ENCODE results near the gene ZNF483. TPM values are rescaled to one million over a fixed set of nuclear protein-coding genes. Genes with fewer than 3 reads are reported as not detected.
"Not testable (repeated sequence)": the region's sequence is repeated elsewhere in the genome, so short reads cannot be mapped to it uniquely, and the experiment has no call there.

ZNF483 gene
- total and polyA plus RNA-seq, 12 donors = 1.2 to 25.1 (median 16.6) TPM

DNA sequence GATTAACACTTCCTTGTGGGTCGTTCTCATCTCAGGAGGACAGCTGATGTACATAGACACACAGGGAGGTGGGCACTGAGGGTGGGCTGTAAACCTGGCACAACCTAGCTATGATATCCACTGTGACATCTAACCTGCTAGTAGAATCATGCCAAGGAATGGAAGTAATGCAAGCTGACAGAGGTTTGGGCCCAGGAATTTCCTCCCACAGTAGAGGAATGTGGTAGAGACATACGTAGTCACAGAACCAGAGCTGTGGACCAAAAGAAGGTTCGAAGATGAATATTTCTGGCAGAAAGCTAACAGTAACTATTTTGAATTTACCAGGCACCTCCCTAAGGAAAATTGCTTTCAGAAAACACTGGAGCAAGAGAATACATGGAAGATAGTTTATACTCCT lies 90.9 kb downstream of the ZNF483 start:
- no peaks in the 10 kb centered on the region for H3K36me3 ChIP-seq (replicated peaks in 1 of 2)
- 74 to 80% (median 77%) methylated on average over 3 of the region's 3 CpGs for WGBS, 4 donors
- no peak for TF ChIP-seq POLR2A (IDR thresholded peaks at IDR 0.05)
- TF ChIP-seq, protein P1, sequence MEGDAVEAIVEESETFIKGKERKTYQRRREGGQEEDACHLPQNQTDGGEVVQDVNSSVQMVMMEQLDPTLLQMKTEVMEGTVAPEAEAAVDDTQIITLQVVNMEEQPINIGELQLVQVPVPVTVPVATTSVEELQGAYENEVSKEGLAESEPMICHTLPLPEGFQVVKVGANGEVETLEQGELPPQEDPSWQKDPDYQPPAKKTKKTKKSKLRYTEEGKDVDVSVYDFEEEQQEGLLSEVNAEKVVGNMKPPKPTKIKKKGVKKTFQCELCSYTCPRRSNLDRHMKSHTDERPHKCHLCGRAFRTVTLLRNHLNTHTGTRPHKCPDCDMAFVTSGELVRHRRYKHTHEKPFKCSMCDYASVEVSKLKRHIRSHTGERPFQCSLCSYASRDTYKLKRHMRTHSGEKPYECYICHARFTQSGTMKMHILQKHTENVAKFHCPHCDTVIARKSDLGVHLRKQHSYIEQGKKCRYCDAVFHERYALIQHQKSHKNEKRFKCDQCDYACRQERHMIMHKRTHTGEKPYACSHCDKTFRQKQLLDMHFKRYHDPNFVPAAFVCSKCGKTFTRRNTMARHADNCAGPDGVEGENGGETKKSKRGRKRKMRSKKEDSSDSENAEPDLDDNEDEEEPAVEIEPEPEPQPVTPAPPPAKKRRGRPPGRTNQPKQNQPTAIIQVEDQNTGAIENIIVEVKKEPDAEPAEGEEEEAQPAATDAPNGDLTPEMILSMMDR (IDR thresholded peaks at IDR 0.05) = no peak

DNA sequence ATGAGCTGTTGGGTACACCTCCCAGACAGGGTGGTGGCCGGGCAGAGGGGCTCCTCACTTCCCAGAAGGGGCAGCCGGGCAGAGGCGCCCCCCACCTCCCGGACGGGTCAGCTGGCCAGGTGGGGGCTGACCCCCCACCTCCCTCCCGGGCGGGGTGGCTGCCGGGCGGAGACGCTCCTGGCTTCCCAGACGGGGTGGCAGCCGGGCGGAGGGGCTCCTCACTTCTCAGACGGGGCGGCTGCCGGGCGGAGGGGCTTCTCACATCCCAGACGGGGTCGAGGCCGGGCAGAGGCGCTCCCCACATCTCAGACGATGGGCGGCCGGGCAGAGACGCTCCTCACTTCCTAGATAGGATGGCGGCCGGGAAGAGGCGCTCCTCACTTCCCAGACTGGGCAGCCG lies 92.4 kb downstream of the ZNF483 start:
- H3K4me1 ChIP-seq (replicated peaks in 1 of 2); DNase-seq; H3K27me3 ChIP-seq; H3K4me3 ChIP-seq; H3K36me3 ChIP-seq (replicated peaks in 1 of 2); intact Hi-C loops (cut with DNase I); H3K27ac ChIP-seq; H3K9me3 ChIP-seq (replicated peaks in 1 of 3): not testable (repeated sequence)
- 72 to 94% (median 94%) methylated on average over 5 to 29 of the region's 29 CpGs; no CpG with 5 or more reads in 1 of the 4 donors for WGBS, 4 donors

More for the DNA sequence above, 90.9 kb downstream of the ZNF483 start:
- Histone ChIP-seq H3K9me3 (replicated peaks in 1 of 3) (no peaks in the 10 kb centered on the region), H3K4me3 (no peak overlapping the region), H3K4me1 (replicated peaks in 1 of 2) (no peaks in the 10 kb centered on the region), H3K27ac (no peak overlapping the region), H3K27me3 (no peaks in the 10 kb centered on the region)
- intact Hi-C loops (cut with DNase I) = no loop called here
- DNase-seq = no peak

DNA sequence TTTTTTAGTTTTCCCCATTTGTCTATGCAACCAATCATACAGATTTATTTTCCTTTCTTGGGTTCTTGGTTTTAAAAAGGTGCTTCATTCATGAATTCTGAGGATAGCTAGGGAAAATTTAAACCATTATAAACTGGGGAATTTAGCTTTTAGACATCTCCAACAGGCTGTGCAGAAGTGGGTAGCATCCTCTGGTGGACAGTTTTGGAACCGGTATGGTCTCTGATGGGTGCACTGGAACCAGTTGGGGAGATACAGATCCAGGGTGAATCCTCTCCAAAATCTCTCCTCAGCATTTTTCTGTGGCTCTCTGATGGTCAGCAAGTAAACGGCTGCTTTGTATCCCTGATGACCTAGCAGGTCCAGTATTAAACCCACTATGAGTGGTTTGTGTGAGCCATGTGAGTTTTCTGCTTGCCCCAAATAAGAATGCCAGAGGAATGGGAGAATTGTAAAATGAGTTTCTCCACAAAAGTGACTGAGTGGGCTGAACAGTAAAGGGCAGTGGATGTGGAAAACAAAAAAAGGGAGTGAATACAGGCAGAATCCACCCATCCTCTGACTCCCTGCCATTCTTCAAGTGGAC lies 97.0 kb downstream of the ZNF483 start:
- Histone ChIP-seq H3K27ac (peak overlapping the region in 3 of 5 donors; percentile 33 to 88 (median 73)), H3K4me1 (replicated peaks in 1 of 2) (peaks cover 8 to 14% of the 10 kb centered on the region in 2 donors), H3K27me3 (no peaks in the 10 kb centered on the region), H3K4me3 (no peak overlapping the region), H3K9me3 (replicated peaks in 1 of 3) (no peaks in the 10 kb centered on the region), H3K36me3 (replicated peaks in 1 of 2) (no peaks in the 10 kb centered on the region)
- 14 to 27% (median 20%) methylated on average over 2 of the region's 2 CpGs for WGBS, 4 donors
- intact Hi-C loops (cut with DNase I) = no loop called here
- peak; percentile 48 to 83 (median 65) for DNase-seq
- TF ChIP-seq, protein P1 (IDR thresholded peaks at IDR 0.05) = peak; percentile 72 to 98 (median 90)
- TF ChIP-seq POLR2A (IDR thresholded peaks at IDR 0.05) = no peak

DNA sequence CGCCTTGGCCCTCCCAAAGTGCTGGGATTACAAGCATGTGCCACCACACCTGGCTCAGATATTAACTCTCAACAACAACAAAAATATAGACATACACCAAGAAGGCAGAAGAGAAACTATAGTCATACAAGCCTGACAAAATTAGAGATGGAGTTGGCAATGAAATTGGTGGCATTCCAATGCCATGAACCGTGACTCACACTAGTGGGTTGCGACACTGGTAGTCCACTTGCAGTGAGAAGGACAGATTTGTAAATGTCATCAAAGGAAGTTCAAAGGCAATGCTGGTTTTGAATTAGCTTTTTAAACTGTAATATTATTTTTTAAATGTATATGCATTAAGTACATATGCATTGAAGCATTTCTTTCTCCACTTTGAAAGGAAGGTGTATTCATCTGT lies 97.6 kb downstream of the ZNF483 start:
- peak overlapping the region; percentile 61 to 88 (median 73) for H3K27ac ChIP-seq
- TF ChIP-seq, protein P1 (IDR thresholded peaks at IDR 0.05) = no peak
- TF ChIP-seq POLR2A (IDR thresholded peaks at IDR 0.05) = no peak
- H3K9me3 ChIP-seq (replicated peaks in 1 of 3) = no peaks in the 10 kb centered on the region
- H3K4me1 ChIP-seq (replicated peaks in 1 of 2) = peaks cover 8 to 14% of the 10 kb centered on the region in 2 donors
- no peaks in the 10 kb centered on the region for H3K27me3 ChIP-seq
- peak; percentile 81 to 97 (median 89) for DNase-seq
- no peaks in the 10 kb centered on the region for H3K36me3 ChIP-seq (replicated peaks in 1 of 2)
- intact Hi-C loops (cut with DNase I) = no loop called here
- 34 to 39% (median 38%) methylated on average over 3 of the region's 3 CpGs for WGBS, 4 donors
- no peak overlapping the region for H3K4me3 ChIP-seq

Other genes starting within 250 kb of the ZNF483 start
- not detected for gene OR2K2, start 195.0 kb upstream of the ZNF483 start, total RNA-seq
- gene OR2K2, start 195.0 kb upstream of the ZNF483 start, polyA plus RNA-seq = not detected
- gene ECPAS, start 40.8 kb upstream of the ZNF483 start, total RNA-seq = 10 to 100 TPM; 51.6 to 99.1 (median 84.6) TPM
- 10 to 100 TPM; 17.3 to 88.2 (median 21.0) TPM for gene ECPAS, start 40.8 kb upstream of the ZNF483 start, polyA plus RNA-seq
- gene PTGR1, start 74.5 kb downstream of the ZNF483 start, total RNA-seq = 100 to 1,000 TPM in 7 of 9 donors, 10 to 100 TPM in 2; 37.0 to 170 (median 129) TPM
- 100 to 1,000 TPM in 1 of 3 donors, 10 to 100 TPM in 2; 30.7 to 121 (median 42.7) TPM for gene PTGR1, start 74.5 kb downstream of the ZNF483 start, polyA plus RNA-seq
- gene DNAJC25, start 106.2 kb downstream of the ZNF483 start, total RNA-seq = 10 to 100 TPM; 13.4 to 29.8 (median 16.6) TPM
- gene DNAJC25, start 106.2 kb downstream of the ZNF483 start, polyA plus RNA-seq = 10 to 100 TPM in 2 of 3 donors, 1 to 10 TPM in 1; 9.1 to 36.0 (median 10.9) TPM
- gene GNG10, start 136.4 kb downstream of the ZNF483 start, total RNA-seq = 100 to 1,000 TPM in 1 of 9 donors, 10 to 100 TPM in 8; 23.6 to 127 (median 57.6) TPM
- 10 to 100 TPM; 37.2 to 69.5 (median 53.4) TPM for gene GNG10, start 136.4 kb downstream of the ZNF483 start, polyA plus RNA-seq